Stimulated activated CD8-positive, alpha-beta memory T cell treated with anti-CD3 and anti-CD28 coated beads, Interleukin-7, amount 100 ng/mL, for 1 hour (primary cell): Measurements from ENCODE around the gene FKBP9.
"Not testable (repeated sequence)": the region's sequence is repeated elsewhere in the genome, so short reads cannot be mapped to it uniquely, and the experiment has no call there.

ENCODE experiments used
- DNase-seq, 2 donors: peaks; one replicate each; pipeline ENCODE4 v3.0.0-alpha.2; 2020; ENCODE audit warnings: low read depth in 2 of 2

The FKBP9 gene, protein sequence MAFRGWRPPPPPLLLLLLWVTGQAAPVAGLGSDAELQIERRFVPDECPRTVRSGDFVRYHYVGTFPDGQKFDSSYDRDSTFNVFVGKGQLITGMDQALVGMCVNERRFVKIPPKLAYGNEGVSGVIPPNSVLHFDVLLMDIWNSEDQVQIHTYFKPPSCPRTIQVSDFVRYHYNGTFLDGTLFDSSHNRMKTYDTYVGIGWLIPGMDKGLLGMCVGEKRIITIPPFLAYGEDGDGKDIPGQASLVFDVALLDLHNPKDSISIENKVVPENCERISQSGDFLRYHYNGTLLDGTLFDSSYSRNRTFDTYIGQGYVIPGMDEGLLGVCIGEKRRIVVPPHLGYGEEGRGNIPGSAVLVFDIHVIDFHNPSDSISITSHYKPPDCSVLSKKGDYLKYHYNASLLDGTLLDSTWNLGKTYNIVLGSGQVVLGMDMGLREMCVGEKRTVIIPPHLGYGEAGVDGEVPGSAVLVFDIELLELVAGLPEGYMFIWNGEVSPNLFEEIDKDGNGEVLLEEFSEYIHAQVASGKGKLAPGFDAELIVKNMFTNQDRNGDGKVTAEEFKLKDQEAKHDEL

GRCh38 chr7:32957326-32958045 is at the start of gene FKBP9:
FKBP9 (plus strand) TSS chr7:32957440; CDS start chr7:32957574, 134 bp downstream.
- DNase-seq: no peak

DNA sequence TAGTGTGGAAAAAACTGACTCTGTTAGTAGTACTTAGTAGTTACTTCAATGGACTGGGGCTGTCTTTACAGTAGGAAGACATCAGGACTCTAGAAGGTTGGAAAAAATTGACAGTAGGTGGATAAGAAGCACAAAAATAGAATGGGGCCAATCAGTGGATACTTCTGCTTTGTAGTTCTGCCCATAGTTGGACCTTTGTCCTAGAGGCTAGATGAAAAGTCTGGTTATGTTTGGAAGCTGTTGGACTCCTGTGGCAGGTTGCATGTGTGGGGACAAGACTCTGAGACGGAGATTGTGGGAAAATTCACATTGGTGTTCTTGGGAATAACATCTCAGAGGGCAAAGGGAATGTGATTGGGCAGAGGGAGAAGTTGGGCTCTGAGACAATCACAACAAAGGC is 47.0 kb upstream of the FKBP9 start:
- DNase-seq: no peak

DNA sequence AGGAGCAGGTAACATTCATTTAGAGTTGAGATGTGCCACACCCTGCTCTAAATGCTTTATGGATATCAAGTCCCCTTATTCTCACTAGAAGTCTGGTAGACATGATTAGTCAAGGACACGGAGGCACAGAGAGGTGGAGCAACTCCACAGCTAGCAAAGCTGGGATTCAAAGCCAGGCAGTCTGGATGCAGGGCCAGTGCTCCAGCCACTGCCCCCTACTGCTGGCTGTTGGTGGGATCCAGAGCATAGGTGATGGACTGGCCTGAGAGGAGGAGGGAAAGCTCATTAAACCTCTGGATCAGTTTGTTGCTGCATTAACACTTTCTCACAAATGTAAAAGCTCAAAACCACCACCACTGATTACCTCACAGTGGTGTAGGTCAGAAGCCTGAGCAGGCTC is 43.1 kb upstream of the FKBP9 start:
- no peak for DNase-seq

- no peak for DNase-seq
Measured at GRCh38 chr7:32915041-32915536, 42.2 kb upstream of the FKBP9 start.

- no peak for DNase-seq
Measured at GRCh38 chr7:32916006-32916405, 41.2 kb upstream of the FKBP9 start.

- DNase-seq: not testable (repeated sequence)
Measured at GRCh38 chr7:32916994-32917393, 40.2 kb upstream of the FKBP9 start.

DNA sequence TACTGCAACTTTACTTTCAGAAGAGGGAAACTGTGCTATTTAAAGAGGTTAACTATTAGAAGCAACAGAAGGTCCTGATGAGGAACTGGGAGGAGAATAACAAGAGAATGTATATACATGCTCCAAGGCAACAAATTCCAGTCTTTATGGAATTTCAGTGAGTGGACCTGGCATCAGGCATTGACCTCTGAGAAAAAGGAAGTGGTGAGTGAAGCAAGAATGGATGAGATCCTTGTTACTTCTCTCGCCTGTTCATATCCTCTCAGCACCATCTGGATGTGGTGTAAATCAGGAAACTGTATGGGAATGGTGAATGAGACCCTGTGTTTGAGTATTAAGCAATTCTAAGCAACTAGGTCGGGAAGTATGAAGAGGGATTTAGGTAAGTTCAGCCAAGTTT is 35.3 kb upstream of the FKBP9 start:
- no peak for DNase-seq

DNA sequence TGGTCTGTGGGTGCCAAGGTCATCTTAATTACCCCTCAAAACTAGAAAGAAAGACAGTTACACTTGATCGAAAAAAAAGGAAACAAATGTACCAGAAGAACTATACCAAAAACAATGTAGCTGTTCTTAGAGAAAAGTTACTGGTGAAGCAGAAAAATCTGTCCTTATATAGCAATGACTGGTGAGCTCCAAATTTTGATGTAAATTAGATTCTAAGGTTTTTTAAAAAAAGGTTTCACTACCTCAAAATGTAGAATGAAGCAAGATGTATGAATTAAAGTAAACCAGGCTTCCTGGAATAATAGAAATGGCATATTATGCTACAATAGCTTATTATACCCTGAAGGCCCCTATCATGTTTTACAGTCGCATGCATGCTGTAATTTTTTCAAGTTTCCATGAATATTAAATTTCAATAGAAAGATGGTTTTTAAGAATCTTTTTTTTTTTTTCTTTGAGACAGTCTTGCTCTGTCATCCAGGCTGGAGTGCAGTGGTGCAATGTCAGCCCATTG is 28.4 kb upstream of the FKBP9 start:
- no peak for DNase-seq

- DNase-seq: no peak
Measured at GRCh38 chr7:32929430-32930143, 27.7 kb upstream of the FKBP9 start.

DNA sequence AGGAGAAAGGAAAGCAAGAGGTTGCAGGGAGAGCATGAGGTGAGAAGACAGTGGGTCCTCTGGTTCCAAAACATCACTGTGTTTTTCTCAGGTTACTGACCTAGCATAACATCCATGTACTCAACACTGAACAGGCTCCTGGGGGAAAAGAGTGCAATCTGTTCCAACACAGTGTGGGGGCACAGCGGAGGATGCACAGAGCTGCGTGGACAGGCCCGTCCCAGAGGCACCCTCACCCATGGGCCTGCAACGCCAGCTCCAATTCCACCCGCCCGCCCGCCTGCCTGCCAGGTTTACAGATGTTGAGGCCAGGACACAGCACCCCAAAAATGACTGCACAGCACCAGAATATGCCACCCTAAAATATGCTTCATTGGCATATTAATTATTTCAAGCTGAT is 26.9 kb upstream of the FKBP9 start:
- DNase-seq: no peak

- DNase-seq: no peak
Measured at GRCh38 chr7:32935558-32935957, 21.7 kb upstream of the FKBP9 start.

DNA sequence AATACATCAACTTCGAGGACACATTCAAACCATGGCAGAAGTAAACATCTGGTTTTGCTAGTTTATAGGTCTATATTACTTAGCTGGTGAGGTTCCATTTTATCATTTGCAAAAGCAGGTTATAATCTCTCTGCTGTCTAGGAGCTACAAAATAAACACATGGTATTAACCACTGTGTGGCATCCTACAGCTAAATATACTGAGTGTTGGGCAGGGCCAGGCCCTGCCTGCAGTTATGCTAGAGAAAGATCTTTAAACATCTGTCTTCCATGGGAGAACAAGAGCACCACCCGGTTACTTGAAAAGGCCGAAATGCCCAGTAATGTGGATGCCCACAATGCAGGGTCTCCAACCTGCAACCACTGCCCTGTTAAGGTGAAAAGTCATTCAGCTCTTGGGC is 20.6 kb upstream of the FKBP9 start:
- DNase-seq: no peak

- DNase-seq: no peak
Measured at GRCh38 chr7:32937344-32938174, 19.7 kb upstream of the FKBP9 start.

- no peak for DNase-seq
Measured at GRCh38 chr7:32941181-32941580, 16.1 kb upstream of the FKBP9 start.

DNA sequence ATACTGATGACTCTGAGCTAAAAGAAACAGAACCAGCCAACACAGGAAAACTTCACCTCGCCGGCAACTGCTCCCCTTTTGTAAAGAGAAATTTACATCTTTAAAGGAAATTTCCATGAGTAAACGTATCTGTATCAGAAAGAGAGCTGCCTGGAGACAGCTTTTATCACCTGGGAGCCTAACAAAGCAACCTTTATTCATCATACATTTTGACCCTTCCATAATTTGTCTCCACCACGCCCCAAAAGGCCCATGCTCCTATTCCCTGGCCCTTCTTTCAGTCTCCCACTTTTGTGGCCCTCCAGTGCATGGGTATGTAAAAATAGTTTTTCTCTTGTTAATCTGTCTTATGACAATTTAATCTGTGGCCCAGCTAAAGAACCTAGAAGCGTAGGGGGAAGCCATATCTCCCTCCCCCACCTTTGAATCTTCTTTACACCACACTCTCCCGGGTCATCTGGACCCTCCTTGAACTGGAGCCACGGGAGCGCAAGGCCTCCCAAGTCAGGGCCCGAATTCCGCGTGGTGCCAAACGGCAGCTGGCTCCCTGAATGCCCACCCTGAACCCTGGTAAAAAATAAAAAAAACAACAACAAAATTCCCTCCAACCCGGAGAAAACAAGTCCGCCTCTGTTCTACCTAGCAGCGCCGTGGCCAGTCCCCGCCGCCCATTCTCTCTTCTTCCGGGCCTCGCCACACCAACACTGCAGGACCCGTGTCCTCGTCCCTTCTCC is 15.4 kb upstream of the FKBP9 start:
- DNase-seq: no peak

DNA sequence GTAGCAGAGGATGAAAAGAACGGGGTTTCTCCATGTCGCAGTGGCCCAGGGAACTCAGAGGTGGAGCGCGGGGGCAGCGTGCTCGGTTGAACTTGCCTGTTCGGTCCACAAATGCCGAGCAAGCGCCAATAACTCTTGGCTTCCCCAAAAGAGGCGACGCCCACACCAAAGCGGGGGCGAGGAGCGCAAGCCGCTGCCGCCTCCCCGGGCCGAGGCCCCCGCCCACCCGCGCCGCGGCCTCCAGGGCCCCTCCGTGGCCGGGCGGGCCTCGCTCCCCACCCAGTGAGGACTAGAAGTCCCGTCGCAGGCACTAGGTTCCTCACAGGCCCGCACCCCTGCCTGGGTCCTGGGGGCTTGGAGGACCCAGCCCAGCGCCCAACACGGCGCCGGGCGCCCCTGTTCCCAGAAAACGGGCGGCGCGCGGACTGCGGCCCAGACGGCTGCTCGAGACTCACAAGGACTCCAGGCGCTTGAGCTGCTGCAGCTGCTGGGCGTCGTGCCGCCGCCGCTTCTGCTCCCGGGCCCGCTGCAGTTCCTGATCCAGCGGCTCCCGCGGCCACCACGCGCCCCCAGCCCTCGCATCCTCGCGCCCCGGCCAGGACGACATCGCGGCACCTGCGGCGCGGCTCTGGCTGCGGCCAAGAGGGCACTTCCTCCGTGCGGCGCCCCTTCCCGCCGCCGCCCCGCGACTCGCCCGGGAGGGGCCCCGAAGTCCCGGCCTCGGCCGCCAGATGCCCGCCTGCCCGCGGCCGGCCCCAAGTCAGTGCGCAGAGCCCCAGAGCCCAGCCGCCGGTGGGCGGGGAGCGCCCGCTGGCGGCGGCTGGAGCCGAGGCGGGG is 14.6 kb upstream of the FKBP9 start:
- peak; percentile 29 to 42 for DNase-seq

- no peak for DNase-seq
Measured at GRCh38 chr7:32943252-32944030, 13.8 kb upstream of the FKBP9 start.

DNA sequence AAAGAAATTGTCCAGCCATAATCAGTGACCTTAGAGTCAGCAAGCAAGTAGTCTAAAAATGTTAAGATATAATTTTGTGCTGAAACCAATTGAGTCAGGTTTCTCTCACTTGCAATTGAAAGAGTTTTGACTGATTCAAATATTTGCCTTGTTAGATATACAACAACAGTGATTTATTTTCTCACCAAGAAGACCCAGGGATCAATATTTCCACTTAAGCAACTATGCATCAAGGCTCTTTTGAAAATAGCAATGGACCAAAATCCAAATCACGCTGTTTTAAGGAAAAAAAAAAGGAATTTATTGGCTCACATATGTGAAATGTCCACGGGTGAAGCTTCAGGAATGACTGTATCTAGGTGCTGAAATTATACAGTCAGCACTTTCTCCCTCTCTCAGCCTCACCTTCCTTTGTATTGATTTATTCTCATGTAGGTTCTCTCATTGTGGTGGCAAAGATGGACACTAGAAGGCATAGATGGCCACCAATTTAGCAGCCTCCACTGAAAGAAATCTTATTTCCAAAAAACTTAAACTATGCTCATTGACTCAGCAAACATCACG is 9.7 kb upstream of the FKBP9 start:
- no peak for DNase-seq
